Measurements from ENCODE around the gene SINHCAF. TPM values are rescaled to one million over a fixed set of nuclear protein-coding genes. Genes with fewer than 3 reads are reported as not detected.

The SINHCAF gene
- polyA plus RNA-seq, 1 donor from 2014 or later: 80.5 TPM

DNA sequence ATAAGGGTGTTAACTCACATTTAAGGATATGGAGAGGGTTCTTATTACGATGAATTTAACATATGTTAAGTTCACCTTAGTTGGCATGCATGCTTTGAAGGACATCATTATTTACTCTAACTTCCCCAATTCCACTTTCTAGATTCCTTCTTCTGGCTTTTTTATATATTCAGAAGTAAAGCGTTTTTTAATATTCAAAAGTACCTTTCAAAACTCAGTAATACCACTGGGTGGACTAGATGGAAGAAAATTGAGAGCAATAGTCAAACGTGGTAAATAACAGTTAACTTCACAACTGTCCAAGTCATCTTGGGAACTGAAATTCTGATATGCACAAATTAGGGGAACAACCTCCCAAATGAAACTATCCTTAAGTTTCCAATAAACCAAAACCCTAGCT lies 9.1 kb downstream of the SINHCAF start:
- Histone ChIP-seq H3K4me2 (ENCODE audit: low read length) (no peak overlapping the region), H3K27ac (ENCODE audit: low read length) (no peak overlapping the region), H3K79me2 (replicated peaks; ENCODE audit: insufficient read depth, low read length) (peaks cover 98% of the 10 kb centered on the region), H4K20me1 (ENCODE audit: insufficient read depth) (no peaks in the 10 kb centered on the region), H3K4me3 (ENCODE audit: low read length) (no peak overlapping the region), H3K9me2 (ENCODE audit: insufficient read depth, low read length) (no peaks in the 10 kb centered on the region), H3K9ac (ENCODE audit: low read length) (no peak overlapping the region), H3K27me3 (ENCODE audit: insufficient read depth, low read depth, low read length) (no peaks in the 10 kb centered on the region), H3K36me3 (ENCODE audit: insufficient read depth, low read length) (no peaks in the 10 kb centered on the region), H2AFZ (ENCODE audit: low read depth, low read length) (no peak overlapping the region), H3K9me3 (ENCODE audit: low read length) (no peaks in the 10 kb centered on the region), H3F3A (ENCODE audit: insufficient read depth, low read length, poor library complexity, severe bottlenecking) (no peaks in the 10 kb centered on the region)
- TF ChIP-seq POLR2AphosphoS5 (IDR thresholded peaks at IDR 0.05) (no peak), TAF1 (IDR thresholded peaks at IDR 0.05; ENCODE audit: low read depth) (no peak), SMC3 (conservative IDR thresholded peaks at IDR 0.05; ENCODE audit: poor library complexity) (no peak), EZH2 (IDR thresholded peaks at IDR 0.05; ENCODE audit: borderline replicate concordance, insufficient read depth, low read length, poor library complexity, severe bottlenecking) (no peak), EP300 (conservative IDR thresholded peaks at IDR 0.05; ENCODE audit: poor library complexity, severe bottlenecking) (no peak), RAD21 (conservative IDR thresholded peaks at IDR 0.05) (no peak), MXI1 (conservative IDR thresholded peaks at IDR 0.05; ENCODE audit: poor library complexity, severe bottlenecking) (no peak)
- TF ChIP-seq, protein P1, sequence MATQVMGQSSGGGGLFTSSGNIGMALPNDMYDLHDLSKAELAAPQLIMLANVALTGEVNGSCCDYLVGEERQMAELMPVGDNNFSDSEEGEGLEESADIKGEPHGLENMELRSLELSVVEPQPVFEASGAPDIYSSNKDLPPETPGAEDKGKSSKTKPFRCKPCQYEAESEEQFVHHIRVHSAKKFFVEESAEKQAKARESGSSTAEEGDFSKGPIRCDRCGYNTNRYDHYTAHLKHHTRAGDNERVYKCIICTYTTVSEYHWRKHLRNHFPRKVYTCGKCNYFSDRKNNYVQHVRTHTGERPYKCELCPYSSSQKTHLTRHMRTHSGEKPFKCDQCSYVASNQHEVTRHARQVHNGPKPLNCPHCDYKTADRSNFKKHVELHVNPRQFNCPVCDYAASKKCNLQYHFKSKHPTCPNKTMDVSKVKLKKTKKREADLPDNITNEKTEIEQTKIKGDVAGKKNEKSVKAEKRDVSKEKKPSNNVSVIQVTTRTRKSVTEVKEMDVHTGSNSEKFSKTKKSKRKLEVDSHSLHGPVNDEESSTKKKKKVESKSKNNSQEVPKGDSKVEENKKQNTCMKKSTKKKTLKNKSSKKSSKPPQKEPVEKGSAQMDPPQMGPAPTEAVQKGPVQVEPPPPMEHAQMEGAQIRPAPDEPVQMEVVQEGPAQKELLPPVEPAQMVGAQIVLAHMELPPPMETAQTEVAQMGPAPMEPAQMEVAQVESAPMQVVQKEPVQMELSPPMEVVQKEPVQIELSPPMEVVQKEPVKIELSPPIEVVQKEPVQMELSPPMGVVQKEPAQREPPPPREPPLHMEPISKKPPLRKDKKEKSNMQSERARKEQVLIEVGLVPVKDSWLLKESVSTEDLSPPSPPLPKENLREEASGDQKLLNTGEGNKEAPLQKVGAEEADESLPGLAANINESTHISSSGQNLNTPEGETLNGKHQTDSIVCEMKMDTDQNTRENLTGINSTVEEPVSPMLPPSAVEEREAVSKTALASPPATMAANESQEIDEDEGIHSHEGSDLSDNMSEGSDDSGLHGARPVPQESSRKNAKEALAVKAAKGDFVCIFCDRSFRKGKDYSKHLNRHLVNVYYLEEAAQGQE (IDR thresholded peaks at IDR 0.05; ENCODE audit: borderline replicate concordance): no peak
- TF ChIP-seq, protein P2, sequence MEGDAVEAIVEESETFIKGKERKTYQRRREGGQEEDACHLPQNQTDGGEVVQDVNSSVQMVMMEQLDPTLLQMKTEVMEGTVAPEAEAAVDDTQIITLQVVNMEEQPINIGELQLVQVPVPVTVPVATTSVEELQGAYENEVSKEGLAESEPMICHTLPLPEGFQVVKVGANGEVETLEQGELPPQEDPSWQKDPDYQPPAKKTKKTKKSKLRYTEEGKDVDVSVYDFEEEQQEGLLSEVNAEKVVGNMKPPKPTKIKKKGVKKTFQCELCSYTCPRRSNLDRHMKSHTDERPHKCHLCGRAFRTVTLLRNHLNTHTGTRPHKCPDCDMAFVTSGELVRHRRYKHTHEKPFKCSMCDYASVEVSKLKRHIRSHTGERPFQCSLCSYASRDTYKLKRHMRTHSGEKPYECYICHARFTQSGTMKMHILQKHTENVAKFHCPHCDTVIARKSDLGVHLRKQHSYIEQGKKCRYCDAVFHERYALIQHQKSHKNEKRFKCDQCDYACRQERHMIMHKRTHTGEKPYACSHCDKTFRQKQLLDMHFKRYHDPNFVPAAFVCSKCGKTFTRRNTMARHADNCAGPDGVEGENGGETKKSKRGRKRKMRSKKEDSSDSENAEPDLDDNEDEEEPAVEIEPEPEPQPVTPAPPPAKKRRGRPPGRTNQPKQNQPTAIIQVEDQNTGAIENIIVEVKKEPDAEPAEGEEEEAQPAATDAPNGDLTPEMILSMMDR (IDR thresholded peaks at IDR 0.05; ENCODE audit: poor library complexity, severe bottlenecking): no peak

DNA sequence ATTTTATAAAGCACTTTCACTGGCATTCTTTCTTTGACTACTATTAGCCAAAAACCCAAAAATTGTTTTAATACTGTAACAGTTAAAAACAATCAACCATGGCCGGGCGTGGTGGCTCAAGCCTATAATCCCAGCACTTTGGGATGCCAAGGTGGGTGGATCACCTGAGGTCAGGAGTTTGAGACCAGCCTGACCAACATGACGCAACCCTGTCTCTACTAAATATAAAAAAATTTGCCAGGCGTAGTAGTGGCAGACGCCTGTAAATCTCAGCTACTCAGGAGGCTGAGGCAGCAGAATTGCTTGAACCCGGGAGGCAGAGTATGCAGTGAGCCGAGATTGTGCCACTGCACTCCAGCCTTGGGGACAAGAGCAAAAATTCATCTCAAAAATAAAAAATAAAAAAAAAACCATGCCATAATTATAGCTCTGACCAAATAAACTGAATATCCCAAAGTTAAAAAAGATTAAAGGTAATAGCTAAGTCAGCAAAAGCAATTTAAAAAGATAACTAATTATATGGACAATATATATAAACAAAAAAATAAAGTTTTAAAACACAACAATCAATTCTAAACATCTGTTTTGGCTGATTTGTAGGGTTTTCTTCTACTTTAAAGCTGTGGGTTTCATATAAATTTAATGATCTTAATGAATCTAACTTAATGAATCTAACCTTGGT lies 10.0 kb downstream of the SINHCAF start:
- H3K36me3 ChIP-seq (ENCODE audit: insufficient read depth, low read length): no peaks in the 10 kb centered on the region
- H3K27ac ChIP-seq (ENCODE audit: low read length): no peak overlapping the region
- peaks cover 98% of the 10 kb centered on the region for H3K79me2 ChIP-seq (replicated peaks; ENCODE audit: insufficient read depth, low read length)
- no peak overlapping the region for H2AFZ ChIP-seq (ENCODE audit: low read depth, low read length)
- H3K9ac ChIP-seq (ENCODE audit: low read length): no peak overlapping the region
- no peaks in the 10 kb centered on the region for H3K9me2 ChIP-seq (ENCODE audit: insufficient read depth, low read length)
- no peaks in the 10 kb centered on the region for H4K20me1 ChIP-seq (ENCODE audit: insufficient read depth)
- no peaks in the 10 kb centered on the region for H3F3A ChIP-seq (ENCODE audit: insufficient read depth, low read length, poor library complexity, severe bottlenecking)
- H3K9me3 ChIP-seq (ENCODE audit: low read length): no peaks in the 10 kb centered on the region
- H3K4me2 ChIP-seq (ENCODE audit: low read length): no peak overlapping the region
- H3K4me3 ChIP-seq (ENCODE audit: low read length): no peak overlapping the region
- TF ChIP-seq EZH2 (IDR thresholded peaks at IDR 0.05; ENCODE audit: borderline replicate concordance, insufficient read depth, low read length, poor library complexity, severe bottlenecking): no peak
- TF ChIP-seq RAD21 (conservative IDR thresholded peaks at IDR 0.05): no peak
- TF ChIP-seq, protein P1 (IDR thresholded peaks at IDR 0.05; ENCODE audit: borderline replicate concordance): no peak
- TF ChIP-seq MXI1 (conservative IDR thresholded peaks at IDR 0.05; ENCODE audit: poor library complexity, severe bottlenecking): no peak
- TF ChIP-seq, protein P2 (IDR thresholded peaks at IDR 0.05; ENCODE audit: poor library complexity, severe bottlenecking): no peak
- TF ChIP-seq POLR2AphosphoS5 (IDR thresholded peaks at IDR 0.05): no peak
- TF ChIP-seq TAF1 (IDR thresholded peaks at IDR 0.05; ENCODE audit: low read depth): no peak
- TF ChIP-seq SMC3 (conservative IDR thresholded peaks at IDR 0.05; ENCODE audit: poor library complexity): no peak
- no peaks in the 10 kb centered on the region for H3K27me3 ChIP-seq (ENCODE audit: insufficient read depth, low read depth, low read length)

Data from neural cell (in vitro differentiated cells).